MCF 10A (cell line): ENCODE data around the gene RPTOR. TPM values are rescaled to one million over a fixed set of nuclear protein-coding genes. Genes with fewer than 3 reads are reported as not detected.

Experiments used
- Bru-seq: library from RNA; stranded (reverse); fragments of 400-500 nt; gene quantifications from one replicate; lab custom pipeline; 2021; lab: Mats Ljungman, UMichigan
- BruChase-seq, 2 experiments: library from RNA; stranded (reverse); fragments of 400-500 nt; gene quantifications; one replicate each; lab custom pipeline; 2021; lab: Mats Ljungman, UMichigan
- BruUV-seq: library from RNA; stranded (reverse); fragments of 400-500 nt; replicated peaks from 2 replicates; lab custom pipeline; 2021; lab: Mats Ljungman, UMichigan
- CTCF ChIA-PET: fragments of 300-600 bp; sonication (Branson Sonifier 250); formaldehyde crosslinking; extraction: SDS; loops from one replicate; lab custom pipeline; 2021; ENCODE audit warnings: antibody characterized with exemption, inconsistent platforms; lab: Yijun Ruan, JAX
- POLR2A ChIA-PET: fragments of 300-600, 350-650 bp; sonication (Branson Sonifier 250); formaldehyde crosslinking; extraction: SDS; loops from one replicate; lab custom pipeline; 2020; ENCODE audit warnings: antibody characterized with exemption, inconsistent platforms; lab: Yijun Ruan, JAX
- DNase-seq: peaks from one replicate; pipeline ENCODE4 v3.0.0-alpha.2; 2018; ENCODE audit not compliant: unreplicated experiment
- H3K27ac Mint-ChIP-seq: one replicate; pipeline ENCODE4 v1.8.0; 2022; ENCODE audit warnings: mild to moderate bottlenecking, low read depth, mixed read lengths; ENCODE audit not compliant: unreplicated experiment
- H3K27me3 Mint-ChIP-seq: one replicate; pipeline ENCODE4 v1.8.0; 2022; ENCODE audit warnings: mixed read lengths; ENCODE audit not compliant: insufficient read depth, unreplicated experiment
- H3K36me3 Mint-ChIP-seq: one replicate; pipeline ENCODE4 v1.8.0; 2022; ENCODE audit warnings: mild to moderate bottlenecking, moderate library complexity, mixed read lengths; ENCODE audit not compliant: insufficient read depth, unreplicated experiment
- H3K4me1 Mint-ChIP-seq: one replicate; pipeline ENCODE4 v1.8.0; 2022; ENCODE audit warnings: mixed read lengths; ENCODE audit not compliant: insufficient read depth, unreplicated experiment
- H3K4me3 Mint-ChIP-seq: one replicate; pipeline ENCODE4 v1.8.0; 2022; ENCODE audit warnings: mild to moderate bottlenecking, moderate library complexity, mixed read lengths; ENCODE audit not compliant: unreplicated experiment
- H3K9me3 Mint-ChIP-seq: one replicate; pipeline ENCODE4 v1.8.0; 2022; ENCODE audit warnings: mixed read lengths; ENCODE audit not compliant: unreplicated experiment
- CTCF ChIP-seq: fragments of 200-600 bp; IDR thresholded peaks from one replicate; pipeline ENCODE4 v1.8.0; 2022; ENCODE audit warnings: antibody characterized with exemption, mild to moderate bottlenecking; ENCODE audit not compliant: unreplicated experiment
- intact Hi-C: fragments of 100-400 bp; cut with micrococcal nuclease; formaldehyde crosslinking; loops from 2 replicates; pipeline ENCODE4 v1.14.1; 2022
- long read RNA-seq: library from polyadenylated mRNA; stranded (forward); transcript quantifications from one replicate; pipeline ENCODE4 v2.0.0, GENCODE V29; 2022
- total RNA-seq: library from RNA; stranded (reverse); gene quantifications from 2 replicates; pipeline ENCODE4 v1.2.3, GENCODE V29; 2022

The RPTOR gene
- total RNA-seq = 41.3 and 46.6 TPM in 2 replicates
- percentile 71 among the genes with signal in this experiment for Bru-seq, nascent RNA
- percentile 64 among the genes with signal in this experiment for BruChase-seq, experiment 1, labeled RNA remaining after a 6-hour chase
- BruChase-seq, experiment 2, labeled RNA remaining after a 2-hour chase = percentile 61 among the genes with signal in this experiment
- long read RNA-seq, full-length matches to known transcripts = 3 of 18 reads
- long read RNA-seq, partial matches to known transcripts = 6 of 18 reads
- long read RNA-seq, other reads (novel, unspliced or antisense) = 9 of 18 reads

GRCh38 chr17:80544655-80545498 lies at the start of gene RPTOR:
TSS of gene RPTOR (plus strand) at chr17:80544838. CDS start at chr17:80545630, 792 bp downstream.
- Mint-ChIP-seq H3K36me3 (no peaks in the 10 kb centered on the region), H3K9me3 (no peaks in the 10 kb centered on the region), H3K27ac (peak within 1 kb of the TSS; percentile 90), H3K27me3 (no peaks in the 10 kb centered on the region), H3K4me1 (peaks cover 21% of the 10 kb centered on the region), H3K4me3 (peak within 1 kb of the TSS; percentile 82)
- ChIA-PET POLR2A (interaction anchor here (0.6 to 3.5 kb wide), 11 partner anchors 9 to 312 kb away, joined by 3 to 21 read pairs (median 4); no protein-coding TSS in a partner anchor), CTCF (interaction anchor here (0.6 to 1.7 kb wide), 5 partner anchors 27 to 468 kb away, joined by 3 to 4 read pairs (median 3); no protein-coding TSS in a partner anchor)
- peak; percentile 87 for DNase-seq
- BruUV-seq = TSS peak; percentile 61
- no peak for TF ChIP-seq CTCF
- intact Hi-C loops = no loop called here

GRCh38 chr17:80497726-80498241 lies 46.9 kb upstream of the RPTOR start:
- DNase-seq = no peak

DNA sequence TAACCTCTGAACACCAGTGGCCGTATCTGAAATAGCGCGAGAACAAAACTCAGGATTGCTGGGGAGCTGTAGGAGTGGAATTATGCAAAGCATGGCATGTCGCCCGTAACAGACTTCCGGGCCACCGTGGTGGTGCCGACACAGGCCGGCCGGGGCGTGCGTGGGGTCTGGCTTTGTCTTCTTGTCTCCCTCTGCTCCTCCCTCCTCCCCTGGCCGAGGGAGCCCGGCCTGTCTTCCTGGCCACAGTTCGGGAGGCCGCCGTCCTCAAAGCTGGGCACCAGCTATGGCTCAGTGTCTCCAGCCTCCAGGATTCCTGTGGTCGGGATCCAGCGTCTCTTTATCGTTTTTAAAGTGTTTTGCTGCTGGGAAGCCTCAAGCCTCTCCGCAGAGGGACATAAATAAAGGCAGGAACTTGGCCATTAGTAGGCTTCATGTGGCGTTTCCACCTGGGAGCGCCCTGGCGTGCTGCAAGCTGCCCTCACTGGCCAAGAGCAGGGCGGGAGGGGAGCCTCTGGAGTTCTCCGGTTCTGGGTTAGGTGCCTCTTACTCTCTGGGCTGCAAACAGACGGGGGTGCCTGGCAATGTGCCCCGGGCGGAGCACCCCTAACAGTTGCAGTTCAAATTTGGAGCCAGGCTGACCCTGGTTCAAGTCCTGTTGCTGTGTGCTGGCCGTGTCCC lies 46.3 kb upstream of the RPTOR start:
- DNase-seq = no peak
- POLR2A ChIA-PET = interaction anchor here (0.7 kb wide), 1 partner anchor 42 kb away, joined by 3 read pairs; no protein-coding TSS in a partner anchor
- Mint-ChIP-seq H3K4me1 (peaks cover 12% of the 10 kb centered on the region), H3K27me3 (peaks cover 2% of the 10 kb centered on the region), H3K9me3 (no peaks in the 10 kb centered on the region), H3K27ac (no peak overlapping the region), H3K36me3 (peaks cover 5% of the 10 kb centered on the region), H3K4me3 (no peak overlapping the region)
- no TSS peak for BruUV-seq
- CTCF ChIA-PET = interaction anchor here (0.6 kb wide), 1 partner anchor 295 kb away, joined by 4 read pairs; no protein-coding TSS in a partner anchor
- intact Hi-C loops = no loop called here
- TF ChIP-seq CTCF = no peak

More at GRCh38 chr17:80497726-80498241, 46.9 kb upstream of the RPTOR start:
- Mint-ChIP-seq H3K36me3 (peaks cover 5% of the 10 kb centered on the region), H3K4me3 (no peak overlapping the region), H3K27ac (no peak overlapping the region), H3K9me3 (no peaks in the 10 kb centered on the region), H3K27me3 (peaks cover 8% of the 10 kb centered on the region), H3K4me1 (peaks cover 12% of the 10 kb centered on the region)
- no TSS peak for BruUV-seq
- ChIA-PET CTCF (no interaction called here), POLR2A (no interaction called here)
- intact Hi-C loops = no loop called here
- no peak for TF ChIP-seq CTCF
